Measurements from ENCODE around the gene USP2. TPM values are rescaled to one million over a fixed set of nuclear protein-coding genes. Genes with fewer than 3 reads are reported as not detected.

The USP2 gene
- total RNA-seq, 1 experiment from 2014 or later: 5.7 TPM

DNA sequence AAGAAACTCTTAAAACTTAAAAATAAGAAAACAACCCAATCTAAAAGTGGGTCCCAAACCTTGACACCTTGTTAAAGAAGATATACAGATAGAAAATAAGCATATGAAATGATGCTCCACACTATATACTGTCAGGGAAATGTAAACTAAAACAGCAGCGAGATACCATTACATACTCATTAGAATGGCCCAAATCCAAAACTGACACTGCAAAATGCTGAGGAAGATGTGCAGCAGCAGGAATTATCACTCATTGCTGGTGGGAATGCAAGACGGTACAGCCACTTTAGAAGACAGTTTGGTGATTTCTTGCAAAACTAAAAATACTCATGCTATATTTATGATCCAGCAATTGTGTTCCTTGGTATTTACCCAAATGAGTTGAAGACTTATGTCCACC lies 52.2 kb downstream of the USP2 start:
- no peak overlapping the region for H3K18ac ChIP-seq (ENCODE audit: insufficient read length, low read depth, low read length)
- no peak overlapping the region for H2BK15ac ChIP-seq (ENCODE audit: low read depth, low read length)
- H4K5ac ChIP-seq (ENCODE audit: insufficient read length, low read depth, low read length): no peak overlapping the region
- no peak overlapping the region for H2BK20ac ChIP-seq (ENCODE audit: low read depth, low read length, poor library complexity, severe bottlenecking)
- Mint-ChIP-seq H3K36me3 (ENCODE audit: insufficient read depth in 1 of 3, low read depth in 3 of 3) (no peaks in the 10 kb centered on the region), H3K4me1 (peaks cover 11 to 24% of the 10 kb centered on the region in 2 experiments), H3K4me3 (no peak overlapping the region), H3K9me3 (no peaks in the 10 kb centered on the region), H3K27ac (no peak overlapping the region), H3K27me3 (ENCODE audit: low read depth) (no peaks in the 10 kb centered on the region; the same call in 1 of the 2 replicates)
- no peak overlapping the region for H3K27ac ChIP-seq (ENCODE audit: insufficient read length, low read depth, low read length)
- TF ChIP-seq, protein P1, sequence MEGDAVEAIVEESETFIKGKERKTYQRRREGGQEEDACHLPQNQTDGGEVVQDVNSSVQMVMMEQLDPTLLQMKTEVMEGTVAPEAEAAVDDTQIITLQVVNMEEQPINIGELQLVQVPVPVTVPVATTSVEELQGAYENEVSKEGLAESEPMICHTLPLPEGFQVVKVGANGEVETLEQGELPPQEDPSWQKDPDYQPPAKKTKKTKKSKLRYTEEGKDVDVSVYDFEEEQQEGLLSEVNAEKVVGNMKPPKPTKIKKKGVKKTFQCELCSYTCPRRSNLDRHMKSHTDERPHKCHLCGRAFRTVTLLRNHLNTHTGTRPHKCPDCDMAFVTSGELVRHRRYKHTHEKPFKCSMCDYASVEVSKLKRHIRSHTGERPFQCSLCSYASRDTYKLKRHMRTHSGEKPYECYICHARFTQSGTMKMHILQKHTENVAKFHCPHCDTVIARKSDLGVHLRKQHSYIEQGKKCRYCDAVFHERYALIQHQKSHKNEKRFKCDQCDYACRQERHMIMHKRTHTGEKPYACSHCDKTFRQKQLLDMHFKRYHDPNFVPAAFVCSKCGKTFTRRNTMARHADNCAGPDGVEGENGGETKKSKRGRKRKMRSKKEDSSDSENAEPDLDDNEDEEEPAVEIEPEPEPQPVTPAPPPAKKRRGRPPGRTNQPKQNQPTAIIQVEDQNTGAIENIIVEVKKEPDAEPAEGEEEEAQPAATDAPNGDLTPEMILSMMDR (conservative IDR thresholded peaks at IDR 0.05): no peak
- no peaks in the 10 kb centered on the region for H3K4me1 ChIP-seq (ENCODE audit: insufficient read depth, low read length)
- no peaks in the 10 kb centered on the region for H3K79me2 ChIP-seq (ENCODE audit: insufficient read depth, low read length)
- H2BK120ac ChIP-seq (ENCODE audit: low read depth, low read length, poor library complexity, severe bottlenecking): no peak overlapping the region
- H3T11ph ChIP-seq (ENCODE audit: low read length): no peak overlapping the region
- H3K23ac ChIP-seq (ENCODE audit: insufficient read length, low read depth, low read length): no peak overlapping the region
- H2BK5ac ChIP-seq (ENCODE audit: insufficient read length, low read length): no peak overlapping the region
- no peak overlapping the region for H2AK5ac ChIP-seq (ENCODE audit: insufficient read length, low read length)
- H3K23me2 ChIP-seq (ENCODE audit: insufficient read length, low read depth, low read length, poor library complexity, severe bottlenecking): no peaks in the 10 kb centered on the region
- no peak overlapping the region for H4K91ac ChIP-seq (ENCODE audit: insufficient read length, low read depth, low read length)
- no peak overlapping the region for H3K56ac ChIP-seq (ENCODE audit: insufficient read length, low read depth, low read length)
- WGBS (ENCODE audit: extremely low coverage, insufficient read length, low lambda C conversion rate): no CpG with 5 or more reads among the region's 2 CpGs
- no peak overlapping the region for H3K14ac ChIP-seq (ENCODE audit: insufficient read depth, low read length)
- no peaks in the 10 kb centered on the region for H3K79me1 ChIP-seq (ENCODE audit: insufficient read depth, low read depth, low read length, poor library complexity, severe bottlenecking)
- H4K8ac ChIP-seq (replicated peaks; ENCODE audit: insufficient read length, low read depth, low read length): no peak overlapping the region
- H2AFZ ChIP-seq (ENCODE audit: low read length): no peak overlapping the region
- DNase-seq: no peak
- no peak overlapping the region for H2BK12ac ChIP-seq (ENCODE audit: insufficient read length, low read depth, low read length)
- H3K27me3 ChIP-seq (ENCODE audit: insufficient read depth, low read length): no peaks in the 10 kb centered on the region
- H3K9me3 ChIP-seq (ENCODE audit: control insufficient read depth, low read depth, low read length): no peaks in the 10 kb centered on the region
- H3K4ac ChIP-seq (ENCODE audit: low read depth, low read length): no peak overlapping the region
- H3K4me2 ChIP-seq (ENCODE audit: insufficient read depth, insufficient read length, low read length): no peak overlapping the region
- H3K9ac ChIP-seq (ENCODE audit: extremely low read depth, insufficient read length, low read length): no peak overlapping the region
- no peaks in the 10 kb centered on the region for H4K20me1 ChIP-seq (ENCODE audit: control insufficient read depth, insufficient read depth, insufficient read length)
